ENCODE data around the gene SLC2A13.
"Not testable (repeated sequence)": the region's sequence is repeated elsewhere in the genome, so short reads cannot be mapped to it uniquely, and the experiment has no call there.

Gene SLC2A13

GRCh38 chr12:39868328-39868725 lies 237.6 kb downstream of the SLC2A13 start:
- DNase-seq (ENCODE audit: low read depth in 2 of 2): no peak

- DNase-seq (ENCODE audit: low read depth in 2 of 2): no peak
These were observed 238.1 kb downstream of the SLC2A13 start for GRCh38 chr12:39867631-39868327.

GRCh38 chr12:39866135-39866534 lies 239.7 kb downstream of the SLC2A13 start:
- DNase-seq (ENCODE audit: low read depth in 2 of 2): no peak

GRCh38 chr12:39860695-39861094 lies 245.2 kb downstream of the SLC2A13 start:
- DNase-seq (ENCODE audit: low read depth in 2 of 2): no peak

- DNase-seq (ENCODE audit: low read depth in 2 of 2): no peak
These were observed 252.9 kb downstream of the SLC2A13 start for GRCh38 chr12:39853003-39853402.

GRCh38 chr12:39852346-39852745 lies 253.5 kb downstream of the SLC2A13 start:
- no peak for DNase-seq (ENCODE audit: low read depth in 2 of 2)

- not testable (repeated sequence) for DNase-seq (ENCODE audit: low read depth in 2 of 2)
These were observed 257.7 kb downstream of the SLC2A13 start for GRCh38 chr12:39848218-39848617.

- DNase-seq (ENCODE audit: low read depth in 2 of 2): no peak
These were observed 258.8 kb downstream of the SLC2A13 start for GRCh38 chr12:39846971-39847650.

- no peak for DNase-seq (ENCODE audit: low read depth in 2 of 2)
These were observed 259.6 kb downstream of the SLC2A13 start for GRCh38 chr12:39846304-39846703.

GRCh38 chr12:39840422-39840821 lies 265.5 kb downstream of the SLC2A13 start:
- no peak for DNase-seq (ENCODE audit: low read depth in 2 of 2)

- DNase-seq (ENCODE audit: low read depth in 2 of 2): no peak
These were observed 266.8 kb downstream of the SLC2A13 start for GRCh38 chr12:39839072-39839471.

GRCh38 chr12:39835517-39836489 lies 270.1 kb downstream of the SLC2A13 start:
- no peak for DNase-seq (ENCODE audit: low read depth in 2 of 2)

- DNase-seq (ENCODE audit: low read depth in 2 of 2): no peak
These were observed 274.1 kb downstream of the SLC2A13 start for GRCh38 chr12:39831587-39832315.

GRCh38 chr12:39830852-39831520 lies 274.9 kb downstream of the SLC2A13 start:
- DNase-seq (ENCODE audit: low read depth in 2 of 2): no peak

- DNase-seq (ENCODE audit: low read depth in 2 of 2): no peak
These were observed 275.7 kb downstream of the SLC2A13 start for GRCh38 chr12:39830171-39830570.

GRCh38 chr12:39824505-39825212 lies 281.2 kb downstream of the SLC2A13 start:
- DNase-seq (ENCODE audit: low read depth in 2 of 2): no peak

GRCh38 chr12:39816671-39817185 lies 289.2 kb downstream of the SLC2A13 start:
- no peak for DNase-seq (ENCODE audit: low read depth in 2 of 2)

- DNase-seq (ENCODE audit: low read depth in 2 of 2): no peak
These were observed 290.1 kb downstream of the SLC2A13 start for GRCh38 chr12:39815746-39816145.

GRCh38 chr12:39814626-39815025 lies 291.3 kb downstream of the SLC2A13 start:
- DNase-seq (ENCODE audit: low read depth in 2 of 2): no peak

- no peak for DNase-seq (ENCODE audit: low read depth in 2 of 2)
These were observed 292.1 kb downstream of the SLC2A13 start for GRCh38 chr12:39813776-39814175.

Measured in stimulated activated CD4-positive, alpha-beta T cell treated with anti-CD3 and anti-CD28 coated beads, Interleukin-1b, Interleukin-23, amount 100 ng/mL, for 4 hours (primary cell).